Neutrophil (primary cell): ENCODE measurements around the gene LGMN.
"Not testable (repeated sequence)": the region's sequence is repeated elsewhere in the genome, so short reads cannot be mapped to it uniquely, and the experiment has no call there.

Experiments used
- H3K27ac ChIP-seq: fragments of 200-600 bp; sonication (generic); 2 replicates; pipeline ENCODE4 v1.5.1; 2016; ENCODE audit warnings: mild to moderate bottlenecking, moderate library complexity
- H3K27me3 ChIP-seq: fragments of 200-600 bp; sonication (generic); 2 replicates; pipeline ENCODE4 v1.6.0; 2016; ENCODE audit warnings: mild to moderate bottlenecking
- H3K36me3 ChIP-seq: fragments of 200-600 bp; sonication (generic); 2 replicates; pipeline ENCODE4 v1.5.1; 2017
- H3K4me1 ChIP-seq, 2 experiments: fragments of 200-600 bp in 1 of 2; sonication (generic) in 1 of 2; 1 replicate in 1 of 2; 2 replicates in 1 of 2; pipeline versions ENCODE4 v1.5.1 to v1.6.1; 2013 to 2016; ENCODE audit warnings: low read depth in 1 of 2, low read length in 1 of 2, mild to moderate bottlenecking in 1 of 2, moderate library complexity in 1 of 2; ENCODE audit not compliant: control insufficient read depth in 1 of 2, insufficient read depth in 1 of 2
- H3K4me3 ChIP-seq, 2 experiments: fragments of 200-600 bp in 1 of 2; sonication (generic) in 1 of 2; 1 replicate in 1 of 2; 2 replicates in 1 of 2; pipeline ENCODE4 v1.5.1; 2013 to 2016; ENCODE audit warnings: low read depth in 1 of 2, low read length in 1 of 2, mild to moderate bottlenecking in 1 of 2, moderate library complexity in 1 of 2
- H3K9me3 ChIP-seq: fragments of 200-600 bp; sonication (generic); 2 replicates; pipeline ENCODE4 v1.5.1; 2016
- CTCF ChIP-seq: fragments of 200-600 bp; sonication (generic); IDR thresholded peaks from 2 replicates; pipeline ENCODE4 v1.5.1; 2016; ENCODE audit warnings: antibody characterized with exemption

LGMN gene

GRCh38 chr14:92685784-92686355 is 62.6 kb downstream of the LGMN start:
- Histone ChIP-seq H3K36me3 (peaks cover 99% of the 10 kb centered on the region), H3K4me3 (no peak overlapping the region)
- TF ChIP-seq CTCF: no peak

GRCh38 chr14:92684801-92685560 is 63.4 kb downstream of the LGMN start:
- Histone ChIP-seq H3K36me3 (peaks cover 99% of the 10 kb centered on the region), H3K4me1 (peaks cover 7 to 13% of the 10 kb centered on the region in 2 experiments), H3K27me3 (no peaks in the 10 kb centered on the region), H3K9me3 (no peaks in the 10 kb centered on the region), H3K4me3 (no peak overlapping the region), H3K27ac (no peak overlapping the region)
- no peak for TF ChIP-seq CTCF

More at GRCh38 chr14:92685784-92686355, 62.6 kb downstream of the LGMN start:
- Histone ChIP-seq H3K27me3 (no peaks in the 10 kb centered on the region), H3K27ac (no peak overlapping the region), H3K9me3 (no peaks in the 10 kb centered on the region), H3K4me1 (peaks cover 6 to 7% of the 10 kb centered on the region in 2 experiments)

GRCh38 chr14:92683041-92683440 is 65.4 kb downstream of the LGMN start:
- H3K9me3 ChIP-seq: no peaks in the 10 kb centered on the region
- no peak for TF ChIP-seq CTCF
- peaks cover 7 to 13% of the 10 kb centered on the region in 2 experiments for H3K4me1 ChIP-seq
- peaks cover 100% of the 10 kb centered on the region for H3K36me3 ChIP-seq
- no peak overlapping the region for H3K4me3 ChIP-seq
- no peaks in the 10 kb centered on the region for H3K27me3 ChIP-seq
- no peak overlapping the region for H3K27ac ChIP-seq

GRCh38 chr14:92680781-92681650 is 67.4 kb downstream of the LGMN start:
- Histone ChIP-seq H3K27ac (peak overlapping the region; percentile 67), H3K9me3 (no peaks in the 10 kb centered on the region), H3K36me3 (peaks cover 100% of the 10 kb centered on the region), H3K4me3 (no peak overlapping the region), H3K27me3 (no peaks in the 10 kb centered on the region), H3K4me1 (peaks cover 18 to 26% of the 10 kb centered on the region in 2 experiments)
- TF ChIP-seq CTCF: peak; percentile 96

GRCh38 chr14:92680330-92680729 is 68.1 kb downstream of the LGMN start:
- not testable (repeated sequence) for H3K4me3 ChIP-seq, H3K27me3 ChIP-seq, H3K9me3 ChIP-seq
- Histone ChIP-seq H3K36me3 (peaks cover 97% of the 10 kb centered on the region), H3K4me1 (peaks cover 25 to 33% of the 10 kb centered on the region in 2 experiments), H3K27ac (peak overlapping the region; percentile 67)
